ENCODE data around the gene TTC34.

DNA sequence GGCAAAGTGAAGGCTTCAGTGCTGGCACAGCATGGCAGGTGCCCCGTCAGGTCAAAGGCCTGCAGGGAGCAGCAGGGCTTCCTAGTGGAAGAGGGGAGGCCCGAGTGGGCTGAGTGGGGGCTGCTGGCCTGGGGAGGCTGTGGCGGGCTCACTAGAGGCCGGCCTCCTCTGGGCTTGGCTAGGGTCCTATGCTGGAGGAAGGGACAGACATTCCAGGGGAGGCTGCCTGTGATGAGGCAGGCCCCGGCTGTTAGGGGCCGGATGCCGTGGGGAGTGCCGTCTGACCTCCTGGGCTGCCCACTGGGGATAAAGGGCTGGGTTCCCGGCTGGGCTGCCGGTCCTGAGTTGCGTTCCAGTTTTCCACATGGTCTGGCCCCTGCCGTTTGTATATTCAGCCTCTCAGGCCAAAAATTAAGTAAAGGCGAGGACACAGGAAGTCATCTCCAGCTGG, 193.8 kb downstream of the TTC34 start:
- TF ChIP-seq POLR2AphosphoS5 (IDR thresholded peaks at IDR 0.05; ENCODE audit: low read depth, low read length) (no peak), EGR1 (IDR thresholded peaks at IDR 0.05; ENCODE audit: low read depth) (no peak), ZFX (IDR thresholded peaks at IDR 0.05) (no peak), EZH2 (IDR thresholded peaks at IDR 0.05) (no peak), RAD21 (IDR thresholded peaks at IDR 0.05; ENCODE audit: low read depth) (no peak), ZNF274 (IDR thresholded peaks at IDR 0.05; ENCODE audit: low read depth, low read length) (no peak), EZH2phosphoT487 (IDR thresholded peaks at IDR 0.05; ENCODE audit: borderline replicate concordance) (no peak), YY1 (IDR thresholded peaks at IDR 0.05; ENCODE audit: extremely low read depth, insufficient replicate concordance, low read depth, low read length) (no peak)
- TF ChIP-seq, protein P1, sequence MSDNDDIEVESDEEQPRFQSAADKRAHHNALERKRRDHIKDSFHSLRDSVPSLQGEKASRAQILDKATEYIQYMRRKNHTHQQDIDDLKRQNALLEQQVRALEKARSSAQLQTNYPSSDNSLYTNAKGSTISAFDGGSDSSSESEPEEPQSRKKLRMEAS (IDR thresholded peaks at IDR 0.05): no peak
- TF ChIP-seq, protein P2, sequence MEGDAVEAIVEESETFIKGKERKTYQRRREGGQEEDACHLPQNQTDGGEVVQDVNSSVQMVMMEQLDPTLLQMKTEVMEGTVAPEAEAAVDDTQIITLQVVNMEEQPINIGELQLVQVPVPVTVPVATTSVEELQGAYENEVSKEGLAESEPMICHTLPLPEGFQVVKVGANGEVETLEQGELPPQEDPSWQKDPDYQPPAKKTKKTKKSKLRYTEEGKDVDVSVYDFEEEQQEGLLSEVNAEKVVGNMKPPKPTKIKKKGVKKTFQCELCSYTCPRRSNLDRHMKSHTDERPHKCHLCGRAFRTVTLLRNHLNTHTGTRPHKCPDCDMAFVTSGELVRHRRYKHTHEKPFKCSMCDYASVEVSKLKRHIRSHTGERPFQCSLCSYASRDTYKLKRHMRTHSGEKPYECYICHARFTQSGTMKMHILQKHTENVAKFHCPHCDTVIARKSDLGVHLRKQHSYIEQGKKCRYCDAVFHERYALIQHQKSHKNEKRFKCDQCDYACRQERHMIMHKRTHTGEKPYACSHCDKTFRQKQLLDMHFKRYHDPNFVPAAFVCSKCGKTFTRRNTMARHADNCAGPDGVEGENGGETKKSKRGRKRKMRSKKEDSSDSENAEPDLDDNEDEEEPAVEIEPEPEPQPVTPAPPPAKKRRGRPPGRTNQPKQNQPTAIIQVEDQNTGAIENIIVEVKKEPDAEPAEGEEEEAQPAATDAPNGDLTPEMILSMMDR (IDR thresholded peaks at IDR 0.05 in 2 of 3, conservative IDR thresholded peaks at IDR 0.05 in 1 of 3; ENCODE audit: borderline replicate concordance in 1 of 3, insufficient read depth in 1 of 3, low read depth in 2 of 3, low read length in 2 of 3): no peak
